ENCODE data around the gene SUMO4. TPM values are rescaled to one million over a fixed set of nuclear protein-coding genes. Genes with fewer than 3 reads are reported as not detected.

The SUMO4 gene
- total RNA-seq, 1 donor from 2014 or later = 1.1 TPM

GRCh38 chr6:149389509-149390297 is 10.4 kb upstream of the SUMO4 start:
- DNase-seq (ENCODE audit: low spot score) = no peak
- no peak for ATAC-seq

GRCh38 chr6:149392093-149392492 is 8.0 kb upstream of the SUMO4 start:
- ATAC-seq = peak; percentile 54
- DNase-seq (ENCODE audit: low spot score) = no peak

- ATAC-seq (no peak), DNase-seq (ENCODE audit: low spot score) (no peak)
These were observed 7.5 kb upstream of the SUMO4 start for GRCh38 chr6:149392535-149392934.

- no peak for ATAC-seq
- DNase-seq (ENCODE audit: low spot score) = no peak
These were observed 6.9 kb upstream of the SUMO4 start for GRCh38 chr6:149393002-149393679.

GRCh38 chr6:149395185-149395584 is 4.9 kb upstream of the SUMO4 start:
- DNase-seq (ENCODE audit: low spot score) (no peak), ATAC-seq (no peak)

GRCh38 chr6:149397384-149397783 is 2.7 kb upstream of the SUMO4 start:
- ATAC-seq = peak; percentile 82
- DNase-seq (ENCODE audit: low spot score) = no peak

GRCh38 chr6:149403534-149403933 is 3.5 kb downstream of the SUMO4 start:
- ATAC-seq (no peak), DNase-seq (ENCODE audit: low spot score) (no peak)

GRCh38 chr6:149405823-149406765 is 6.0 kb downstream of the SUMO4 start:
- no peak for ATAC-seq

GRCh38 chr6:149409617-149410016 is 9.6 kb downstream of the SUMO4 start:
- ATAC-seq = no peak
- DNase-seq (ENCODE audit: low spot score) = no peak

More at GRCh38 chr6:149405823-149406765, 6.0 kb downstream of the SUMO4 start:
- no peak for DNase-seq (ENCODE audit: low spot score)

- DNase-seq (ENCODE audit: low spot score) = no peak
- ATAC-seq = no peak
These were observed 10.5 kb downstream of the SUMO4 start for GRCh38 chr6:149410557-149410956.

GRCh38 chr6:149414009-149414408 is 13.9 kb downstream of the SUMO4 start:
- ATAC-seq = no peak

GRCh38 chr6:149414821-149415220 is 14.8 kb downstream of the SUMO4 start:
- no peak for ATAC-seq
- DNase-seq (ENCODE audit: low spot score) = no peak

More at GRCh38 chr6:149414009-149414408, 13.9 kb downstream of the SUMO4 start:
- DNase-seq (ENCODE audit: low spot score) = no peak

GRCh38 chr6:149419696-149420404 is 19.8 kb downstream of the SUMO4 start:
- ATAC-seq = no peak
- no peak for DNase-seq (ENCODE audit: low spot score)

GRCh38 chr6:149421132-149421531 is 21.1 kb downstream of the SUMO4 start:
- ATAC-seq (no peak), DNase-seq (ENCODE audit: low spot score) (no peak)

GRCh38 chr6:149422581-149422980 is 22.5 kb downstream of the SUMO4 start:
- ATAC-seq = no peak
- DNase-seq (ENCODE audit: low spot score) = no peak

- DNase-seq (ENCODE audit: low spot score) = no peak
- ATAC-seq = peak; percentile 55
These were observed 23.9 kb downstream of the SUMO4 start for GRCh38 chr6:149423964-149424440.

- DNase-seq (ENCODE audit: low spot score) = no peak
- ATAC-seq = no peak
These were observed 25.2 kb downstream of the SUMO4 start for GRCh38 chr6:149425224-149425623.

GRCh38 chr6:149425754-149426153 is 25.7 kb downstream of the SUMO4 start:
- DNase-seq (ENCODE audit: low spot score) (no peak), ATAC-seq (no peak)

- no peak for ATAC-seq
- no peak for DNase-seq (ENCODE audit: low spot score)
These were observed 28.5 kb downstream of the SUMO4 start for GRCh38 chr6:149428606-149429005.
